ENCODE data around the gene MYCBPAP.

Gene MYCBPAP

DNA sequence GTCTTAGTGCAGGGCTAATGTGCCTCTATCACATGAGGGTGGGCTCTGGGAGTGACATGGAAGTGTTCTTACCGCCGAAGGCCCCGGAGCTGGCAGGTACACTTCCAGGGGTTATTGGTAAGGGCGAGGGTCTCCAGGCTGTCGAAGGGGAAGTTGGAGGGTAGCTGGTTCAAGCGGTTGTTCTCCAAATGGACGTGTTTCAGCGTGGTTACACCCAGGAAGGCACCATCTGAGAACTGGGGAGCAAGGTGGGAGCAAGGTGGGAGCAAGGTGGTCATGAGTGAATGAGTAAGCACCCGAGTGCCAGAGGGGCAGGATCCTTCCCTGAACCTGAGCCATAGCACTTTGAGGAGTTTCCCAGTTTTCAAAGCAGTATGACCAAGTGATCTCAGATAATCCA is 42.6 kb upstream of the MYCBPAP start:
- Histone ChIP-seq H3K4me1 (ENCODE audit: control insufficient read depth in 1 of 2, insufficient read depth in 1 of 2, low read depth in 1 of 2, low read length in 1 of 2) (peaks cover 0 to 4% of the 10 kb centered on the region in 2 experiments), H3K27ac (no peak overlapping the region), H3K27me3 (peaks cover 45% of the 10 kb centered on the region), H3K4me3 (ENCODE audit: low read depth in 1 of 2, low read length in 1 of 2) (no peak overlapping the region), H3K9me3 (no peaks in the 10 kb centered on the region), H3K36me3 (no peaks in the 10 kb centered on the region)
- TF ChIP-seq, protein P1, sequence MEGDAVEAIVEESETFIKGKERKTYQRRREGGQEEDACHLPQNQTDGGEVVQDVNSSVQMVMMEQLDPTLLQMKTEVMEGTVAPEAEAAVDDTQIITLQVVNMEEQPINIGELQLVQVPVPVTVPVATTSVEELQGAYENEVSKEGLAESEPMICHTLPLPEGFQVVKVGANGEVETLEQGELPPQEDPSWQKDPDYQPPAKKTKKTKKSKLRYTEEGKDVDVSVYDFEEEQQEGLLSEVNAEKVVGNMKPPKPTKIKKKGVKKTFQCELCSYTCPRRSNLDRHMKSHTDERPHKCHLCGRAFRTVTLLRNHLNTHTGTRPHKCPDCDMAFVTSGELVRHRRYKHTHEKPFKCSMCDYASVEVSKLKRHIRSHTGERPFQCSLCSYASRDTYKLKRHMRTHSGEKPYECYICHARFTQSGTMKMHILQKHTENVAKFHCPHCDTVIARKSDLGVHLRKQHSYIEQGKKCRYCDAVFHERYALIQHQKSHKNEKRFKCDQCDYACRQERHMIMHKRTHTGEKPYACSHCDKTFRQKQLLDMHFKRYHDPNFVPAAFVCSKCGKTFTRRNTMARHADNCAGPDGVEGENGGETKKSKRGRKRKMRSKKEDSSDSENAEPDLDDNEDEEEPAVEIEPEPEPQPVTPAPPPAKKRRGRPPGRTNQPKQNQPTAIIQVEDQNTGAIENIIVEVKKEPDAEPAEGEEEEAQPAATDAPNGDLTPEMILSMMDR (IDR thresholded peaks at IDR 0.05) = no peak

DNA sequence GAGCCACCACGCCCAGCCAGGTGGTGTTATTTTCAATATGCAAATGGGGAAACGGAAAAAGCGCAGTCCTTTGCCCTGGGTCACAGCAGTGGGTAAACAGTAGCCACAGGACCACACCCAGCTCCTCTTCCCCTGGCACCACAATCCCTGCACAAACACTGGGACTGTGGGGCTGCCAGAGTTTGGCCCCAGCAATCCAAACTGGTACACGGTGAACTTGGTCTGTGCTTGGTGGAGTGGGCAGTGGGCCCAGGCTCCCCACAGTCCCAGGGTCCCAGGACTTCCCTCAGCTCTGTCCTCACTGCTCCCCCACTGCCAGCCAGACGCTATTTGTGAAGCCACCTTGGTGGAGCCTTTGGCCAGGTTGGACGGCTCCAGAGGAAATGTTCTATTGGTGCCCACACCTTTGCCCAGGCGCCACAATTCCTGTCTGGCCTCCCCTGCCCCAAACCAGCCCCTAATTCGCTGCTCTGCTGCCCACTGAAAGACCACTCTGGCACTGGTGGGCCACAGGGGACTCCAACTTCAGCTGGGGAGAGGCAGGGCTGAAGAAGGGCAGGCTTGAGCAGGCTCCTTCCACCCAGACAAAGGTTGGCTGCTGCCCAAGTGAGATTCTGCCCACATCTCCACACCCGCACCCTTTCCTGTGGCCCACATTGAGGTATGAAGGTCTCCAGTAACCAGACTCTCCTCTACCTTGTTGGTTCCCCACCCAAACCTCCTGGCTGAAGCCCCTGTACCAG is 41.7 kb upstream of the MYCBPAP start:
- no peak overlapping the region for H3K27ac ChIP-seq
- peaks cover 54% of the 10 kb centered on the region for H3K27me3 ChIP-seq
- TF ChIP-seq, protein P1 (IDR thresholded peaks at IDR 0.05) = no peak
- no peaks in the 10 kb centered on the region for H3K36me3 ChIP-seq
- no peak overlapping the region for H3K4me3 ChIP-seq (ENCODE audit: low read depth in 1 of 2, low read length in 1 of 2)
- H3K9me3 ChIP-seq = no peaks in the 10 kb centered on the region
- peaks cover 0 to 4% of the 10 kb centered on the region in 2 experiments for H3K4me1 ChIP-seq (ENCODE audit: control insufficient read depth in 1 of 2, insufficient read depth in 1 of 2, low read depth in 1 of 2, low read length in 1 of 2)

DNA sequence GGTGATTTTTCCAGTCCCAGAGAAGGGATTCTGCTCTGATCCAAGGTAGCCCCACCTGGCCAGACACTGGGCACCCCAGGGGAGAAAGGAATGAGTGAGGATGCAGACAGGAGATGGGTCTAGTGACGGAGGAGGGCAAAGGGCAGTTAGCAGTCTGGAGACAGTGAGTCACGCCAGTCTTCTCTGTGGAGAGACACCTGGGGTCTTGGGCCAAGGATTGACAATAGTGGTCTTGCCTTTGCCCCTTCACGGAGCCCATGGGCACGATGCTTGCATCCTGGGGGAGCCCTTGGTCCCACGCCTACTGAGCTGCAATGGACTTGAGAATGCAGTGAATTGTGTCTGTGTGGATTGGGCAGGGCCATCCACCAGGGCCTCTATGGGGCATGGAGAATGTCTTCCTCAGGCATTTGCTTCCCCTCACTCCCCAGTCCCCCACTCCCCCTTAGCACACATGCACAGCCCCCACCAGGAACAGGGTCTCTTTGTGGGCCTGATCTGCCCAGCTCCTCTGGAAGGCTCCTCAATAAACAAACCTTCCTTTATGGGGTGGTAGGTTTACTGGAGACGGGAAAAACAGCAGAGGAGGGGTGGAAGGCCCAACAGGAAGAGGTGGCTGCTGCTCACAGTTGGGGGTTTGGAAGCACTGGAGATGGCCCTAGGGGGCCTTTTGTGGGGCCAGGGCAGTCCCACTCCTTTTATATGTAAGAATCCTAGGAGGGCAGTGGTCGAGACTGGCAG is 41.0 kb upstream of the MYCBPAP start:
- Histone ChIP-seq H3K4me3 (ENCODE audit: low read depth in 1 of 2, low read length in 1 of 2) (no peak overlapping the region), H3K27me3 (peaks cover 61% of the 10 kb centered on the region), H3K27ac (no peak overlapping the region), H3K9me3 (no peaks in the 10 kb centered on the region), H3K36me3 (no peaks in the 10 kb centered on the region), H3K4me1 (ENCODE audit: control insufficient read depth in 1 of 2, insufficient read depth in 1 of 2, low read depth in 1 of 2, low read length in 1 of 2) (peaks cover 0 to 4% of the 10 kb centered on the region in 2 experiments)
- TF ChIP-seq, protein P1 (IDR thresholded peaks at IDR 0.05) = no peak

DNA sequence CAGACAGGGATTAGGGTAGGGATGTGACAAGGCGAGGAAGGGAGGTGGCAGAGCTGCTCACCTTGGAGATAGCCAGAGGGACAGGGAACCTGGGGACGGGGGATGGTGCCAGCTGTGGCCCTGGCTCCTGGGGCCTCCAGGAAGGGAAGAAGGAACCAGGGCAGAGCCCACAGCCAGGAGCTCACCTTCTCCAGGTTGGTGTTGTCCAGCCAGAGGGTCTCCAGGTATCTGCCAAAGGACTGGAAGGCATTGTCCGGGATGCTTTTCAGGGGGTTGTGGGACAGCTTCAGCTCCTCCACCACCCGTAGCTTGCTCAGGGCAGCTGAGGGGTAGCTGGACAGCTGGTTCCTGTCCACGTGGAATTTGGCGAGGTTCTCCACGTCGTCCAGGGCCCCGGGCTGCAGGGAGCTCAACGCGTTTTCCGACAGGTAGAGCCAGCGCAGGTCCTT is 40.4 kb upstream of the MYCBPAP start:
- H3K27ac ChIP-seq = no peak overlapping the region
- H3K4me1 ChIP-seq (ENCODE audit: control insufficient read depth in 1 of 2, insufficient read depth in 1 of 2, low read depth in 1 of 2, low read length in 1 of 2) = peaks cover 0 to 4% of the 10 kb centered on the region in 2 experiments
- H3K4me3 ChIP-seq (ENCODE audit: low read depth in 1 of 2, low read length in 1 of 2) = no peak overlapping the region
- peaks cover 66% of the 10 kb centered on the region for H3K27me3 ChIP-seq
- no peaks in the 10 kb centered on the region for H3K36me3 ChIP-seq
- H3K9me3 ChIP-seq = no peaks in the 10 kb centered on the region
- TF ChIP-seq, protein P1 (IDR thresholded peaks at IDR 0.05) = no peak

DNA sequence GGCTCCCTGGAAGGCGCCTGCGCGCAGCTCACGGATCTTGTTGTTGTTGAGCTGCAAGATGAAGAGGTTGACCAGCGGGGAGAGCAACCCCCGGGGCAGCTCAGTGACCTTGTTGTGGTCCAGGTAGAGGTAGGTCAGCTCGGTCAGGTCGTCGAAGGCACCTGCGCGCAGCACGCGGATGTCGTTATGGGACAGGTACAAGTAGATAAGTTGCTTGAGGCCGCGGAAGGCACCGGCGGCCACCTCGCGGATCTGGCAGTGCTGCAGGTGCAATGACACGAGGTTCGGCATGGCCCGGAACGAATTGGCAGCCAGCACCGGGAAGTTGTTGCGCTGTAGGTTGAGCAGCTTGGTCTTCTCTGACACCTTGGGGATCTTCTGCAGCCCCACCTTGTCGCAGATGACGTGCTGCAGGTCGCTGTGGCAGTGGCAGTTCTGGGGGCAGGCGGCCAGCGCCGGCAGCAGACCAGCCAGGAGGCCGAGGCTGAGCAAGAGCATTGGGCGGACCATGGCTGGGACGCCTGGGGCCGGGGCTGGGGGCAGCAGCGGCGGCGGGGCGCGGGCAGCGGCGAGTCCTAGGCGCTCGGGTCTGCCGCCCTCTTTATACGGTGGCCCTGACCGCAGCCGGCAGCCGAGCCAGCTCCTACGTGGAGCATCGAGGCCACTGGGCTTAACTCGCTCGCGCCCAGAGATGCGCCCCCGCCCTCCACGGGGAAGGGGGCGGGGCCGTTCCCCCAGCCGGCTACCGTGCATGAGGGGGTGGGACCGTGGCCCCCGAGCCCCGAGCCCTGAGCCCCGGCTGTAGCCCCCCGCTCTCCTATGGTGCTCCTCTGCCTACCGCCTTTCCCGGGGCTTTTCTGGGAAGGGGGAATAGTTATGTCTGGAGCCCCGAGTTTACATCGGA is 39.7 kb upstream of the MYCBPAP start, which contains the start of gene CHAD:
CHAD (minus strand) TSS at position 577 of the 904 bp plus-strand sequence; CDS start at position 510, 67 bp downstream.
- peaks cover 0 to 4% of the 10 kb centered on the region in 2 experiments for H3K4me1 ChIP-seq (ENCODE audit: control insufficient read depth in 1 of 2, insufficient read depth in 1 of 2, low read depth in 1 of 2, low read length in 1 of 2)
- no peak within 1 kb of the TSS for H3K4me3 ChIP-seq (ENCODE audit: low read depth in 1 of 2, low read length in 1 of 2)
- no peaks in the 10 kb centered on the region for H3K36me3 ChIP-seq
- H3K27me3 ChIP-seq = peaks cover 68% of the 10 kb centered on the region
- H3K27ac ChIP-seq = no peak within 1 kb of the TSS
- H3K9me3 ChIP-seq = no peaks in the 10 kb centered on the region
- TF ChIP-seq, protein P1 (IDR thresholded peaks at IDR 0.05) = no peak
